Non-pigmented ciliary epithelial cell (primary cell): ENCODE results near the gene RBM15B.
"Not testable (repeated sequence)": the region's sequence is repeated elsewhere in the genome, so short reads cannot be mapped to it uniquely, and the experiment has no call there.

Experiments
- DNase-seq: peaks from one replicate; pipeline ENCODE4 v3.0.0-alpha.2; 2010; ENCODE audit warnings: low read depth

RBM15B gene

DNA sequence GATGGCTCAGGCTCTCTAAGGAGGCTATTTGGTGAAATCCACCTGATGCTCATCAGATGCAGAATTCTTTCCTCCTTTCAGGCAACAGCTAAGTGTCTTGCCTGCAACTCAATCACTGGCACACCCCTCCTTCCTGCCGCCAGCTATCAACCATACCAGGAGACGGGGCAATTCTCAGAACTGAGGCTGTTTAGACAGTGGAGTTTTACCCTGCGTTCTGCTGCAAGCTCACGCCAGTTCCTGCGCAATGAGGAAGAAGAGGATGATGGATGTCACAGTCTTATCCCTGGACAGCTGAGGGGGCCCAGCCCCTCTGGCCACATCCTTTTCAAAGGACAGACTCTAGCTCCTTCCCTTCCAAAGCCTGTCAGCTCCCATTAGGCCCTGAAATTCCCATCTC is 13.0 kb upstream of the RBM15B start:
- DNase-seq: no peak

DNA sequence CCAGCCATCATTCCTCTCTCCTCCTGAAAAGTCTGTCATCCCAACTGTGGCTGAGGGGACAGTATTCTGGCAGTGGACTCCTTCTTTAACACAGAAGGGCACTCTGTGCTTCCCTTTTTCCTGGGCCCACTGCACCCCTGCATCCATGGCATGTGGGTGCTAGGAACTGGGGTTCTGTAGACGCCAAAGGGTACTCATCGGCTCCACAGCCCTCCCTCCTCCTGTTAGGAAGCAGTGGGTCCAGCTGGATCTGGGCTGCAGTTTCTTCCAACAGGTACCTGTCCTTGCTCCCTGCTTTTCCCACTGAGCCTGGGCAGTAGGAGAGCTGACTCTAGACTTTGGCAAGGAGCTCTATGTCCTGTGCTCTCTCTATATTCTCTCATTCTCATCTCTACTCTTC is 12.4 kb upstream of the RBM15B start:
- DNase-seq: no peak

DNA sequence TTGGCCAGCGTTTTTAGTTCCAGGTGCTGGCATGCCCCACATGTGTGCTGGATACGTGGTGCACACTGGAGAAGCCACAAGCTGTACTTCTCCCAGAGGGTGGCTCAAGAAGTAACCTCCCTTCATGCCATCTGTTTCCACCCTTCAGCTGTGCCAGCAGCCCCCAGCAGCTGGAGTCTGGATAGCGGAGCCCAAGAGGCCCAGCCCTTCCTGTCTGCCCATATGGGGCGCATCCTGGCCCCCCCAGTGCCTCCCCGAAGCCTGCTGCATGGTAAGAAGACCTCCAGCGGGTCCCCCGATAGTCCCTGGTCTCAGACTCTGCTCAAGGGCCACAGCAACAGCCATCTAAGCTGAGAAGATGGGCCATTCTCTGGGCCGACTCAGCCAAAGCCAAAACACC is 11.8 kb upstream of the RBM15B start:
- DNase-seq: no peak

DNA sequence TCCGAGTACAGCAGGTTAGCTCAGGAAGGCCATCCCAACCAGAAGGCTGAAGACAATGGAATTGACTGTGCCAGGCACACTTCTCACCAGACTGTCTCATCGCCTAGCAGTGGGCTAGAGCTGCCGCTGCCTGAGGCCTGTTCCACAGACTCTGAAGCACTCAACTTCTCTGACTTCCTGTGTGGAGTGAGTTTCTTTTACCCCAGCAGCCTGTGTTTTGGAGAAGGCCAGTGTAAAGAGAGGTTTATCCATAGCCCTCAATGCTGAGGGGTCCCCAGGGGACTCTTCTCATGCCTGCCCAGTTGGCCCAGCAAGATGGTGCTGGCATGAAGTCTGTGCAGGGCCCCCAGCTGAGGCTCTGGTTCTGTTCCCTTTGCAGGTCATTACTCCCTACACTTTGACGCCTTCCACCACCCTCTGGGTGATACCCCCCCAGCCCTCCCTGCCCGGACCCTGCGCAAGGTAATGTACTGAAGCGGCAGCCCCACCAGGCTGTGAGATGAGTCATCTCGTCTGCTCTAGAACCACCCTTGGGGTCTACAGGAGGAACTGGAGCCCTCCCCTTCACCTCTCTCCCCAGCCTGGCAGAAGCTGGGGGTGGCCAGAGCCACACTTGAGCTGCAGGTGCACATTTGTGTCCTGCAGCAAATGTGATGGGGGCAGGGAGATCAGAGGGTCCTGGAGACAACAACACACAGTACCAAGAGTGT is 11.2 kb upstream of the RBM15B start:
- DNase-seq: no peak

DNA sequence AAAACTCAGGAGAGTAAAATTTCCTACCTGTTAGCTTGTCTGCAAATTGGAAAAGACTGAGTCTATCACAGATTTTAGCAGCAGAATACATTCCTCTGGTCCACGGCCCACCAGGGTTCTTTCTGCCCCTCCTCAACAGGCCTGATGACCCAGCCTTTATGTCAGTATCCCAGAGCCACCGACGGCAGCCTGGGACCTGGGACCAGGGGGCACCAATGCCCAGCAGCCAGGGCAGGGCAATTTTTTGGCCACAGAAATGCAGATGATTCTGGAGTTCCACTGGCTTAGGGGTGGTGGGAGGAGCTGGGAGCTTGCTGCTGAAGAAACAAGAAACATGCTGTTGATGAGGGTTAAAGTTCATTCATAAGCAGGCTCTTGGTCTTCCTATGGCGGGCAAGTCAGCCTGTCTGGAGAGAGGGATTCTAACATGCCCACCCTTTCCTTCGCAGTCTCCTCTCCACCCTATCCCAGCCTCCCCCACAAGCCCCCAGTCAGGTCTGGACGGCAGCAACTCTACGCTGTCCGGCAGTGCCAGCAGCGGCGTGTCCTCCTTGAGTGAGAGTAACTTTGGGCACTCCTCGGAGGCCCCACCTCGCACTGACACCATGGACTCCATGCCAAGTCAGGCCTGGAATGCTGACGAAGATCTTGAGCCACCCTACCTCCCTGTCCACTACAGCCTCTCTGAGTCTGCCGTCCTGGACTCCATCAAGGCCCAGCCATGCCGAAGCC is 10.3 kb upstream of the RBM15B start:
- no peak for DNase-seq

DNA sequence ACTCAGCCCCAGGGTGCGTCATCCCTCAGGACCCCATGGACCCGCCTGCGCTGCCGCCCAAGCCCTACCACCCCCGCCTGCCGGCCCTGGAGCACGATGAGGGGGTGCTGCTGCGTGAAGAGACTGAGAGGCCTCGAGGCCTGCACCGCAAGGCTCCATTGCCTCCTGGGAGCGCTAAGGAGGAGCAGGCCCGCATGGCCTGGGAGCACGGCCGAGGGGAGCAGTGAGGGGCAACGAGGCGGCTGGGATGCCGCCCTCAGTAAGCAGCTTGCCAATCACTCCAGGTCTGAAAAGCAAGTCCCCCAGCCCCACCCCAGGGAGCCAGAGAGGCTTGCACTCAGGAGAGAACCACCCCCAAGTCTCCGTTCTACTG is 9.8 kb upstream of the RBM15B start:
- no peak for DNase-seq

DNA sequence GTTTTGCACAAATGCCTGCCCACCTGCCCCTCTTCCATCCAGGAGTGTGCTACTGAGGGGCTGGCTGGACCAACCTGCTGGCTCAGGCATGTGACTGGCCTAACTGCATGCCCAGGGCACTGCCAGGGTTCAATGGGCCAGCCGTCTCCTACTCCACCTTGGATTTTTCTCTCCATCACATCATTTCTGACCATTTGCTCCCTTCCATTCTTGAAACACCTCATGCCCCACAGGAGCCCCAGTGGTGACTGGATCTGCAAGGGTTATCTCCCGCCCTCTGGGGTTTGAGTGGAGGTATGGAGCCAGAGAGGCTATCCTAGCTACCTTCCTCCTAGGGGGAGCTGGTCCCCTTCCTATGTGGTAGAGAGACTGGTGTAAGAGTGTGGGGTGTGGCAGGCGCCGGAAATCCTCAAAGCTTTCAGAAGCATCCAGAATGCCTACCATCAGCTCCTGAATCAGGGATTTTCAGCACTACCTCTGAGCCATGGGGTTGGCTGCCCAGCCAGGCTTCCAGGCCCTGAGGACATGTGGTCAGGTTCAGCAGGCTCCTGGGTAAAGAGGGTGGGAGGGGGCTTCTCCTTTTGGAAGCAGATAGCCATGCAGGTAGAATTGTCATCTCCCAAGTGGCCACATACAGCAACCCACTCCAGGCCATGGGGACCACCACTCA is 8.9 kb upstream of the RBM15B start:
- no peak for DNase-seq

DNA sequence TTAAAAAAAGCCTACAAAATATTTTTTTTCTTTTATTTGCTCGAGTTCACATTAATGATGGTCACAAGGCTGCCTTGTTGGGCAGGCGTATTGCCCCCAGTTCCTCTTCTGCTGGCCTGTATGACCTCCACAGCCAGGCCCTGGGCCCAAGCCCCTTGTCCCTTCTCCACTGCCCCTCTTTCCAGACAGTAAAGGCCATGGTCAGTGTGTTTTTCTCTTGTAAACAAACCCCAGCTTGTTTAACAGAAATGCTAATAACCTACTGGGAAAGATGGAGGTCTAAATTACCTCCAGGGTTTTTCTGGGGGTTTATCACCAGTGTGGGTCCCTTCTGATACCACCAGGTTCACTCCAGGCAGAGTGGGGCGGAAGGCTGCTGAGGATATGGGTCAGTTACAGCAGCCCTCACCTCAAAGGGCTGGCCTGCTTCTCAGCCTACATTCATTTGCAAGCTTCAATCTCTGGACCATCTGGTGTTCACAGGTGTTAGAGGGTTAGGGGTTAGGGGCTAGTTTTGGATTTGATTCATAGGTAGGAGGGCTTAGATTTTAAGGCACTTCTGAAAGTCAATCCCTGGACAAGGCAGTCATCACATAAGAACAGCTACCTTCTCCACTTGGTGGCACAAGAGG is 8.0 kb upstream of the RBM15B start:
- DNase-seq: no peak

DNA sequence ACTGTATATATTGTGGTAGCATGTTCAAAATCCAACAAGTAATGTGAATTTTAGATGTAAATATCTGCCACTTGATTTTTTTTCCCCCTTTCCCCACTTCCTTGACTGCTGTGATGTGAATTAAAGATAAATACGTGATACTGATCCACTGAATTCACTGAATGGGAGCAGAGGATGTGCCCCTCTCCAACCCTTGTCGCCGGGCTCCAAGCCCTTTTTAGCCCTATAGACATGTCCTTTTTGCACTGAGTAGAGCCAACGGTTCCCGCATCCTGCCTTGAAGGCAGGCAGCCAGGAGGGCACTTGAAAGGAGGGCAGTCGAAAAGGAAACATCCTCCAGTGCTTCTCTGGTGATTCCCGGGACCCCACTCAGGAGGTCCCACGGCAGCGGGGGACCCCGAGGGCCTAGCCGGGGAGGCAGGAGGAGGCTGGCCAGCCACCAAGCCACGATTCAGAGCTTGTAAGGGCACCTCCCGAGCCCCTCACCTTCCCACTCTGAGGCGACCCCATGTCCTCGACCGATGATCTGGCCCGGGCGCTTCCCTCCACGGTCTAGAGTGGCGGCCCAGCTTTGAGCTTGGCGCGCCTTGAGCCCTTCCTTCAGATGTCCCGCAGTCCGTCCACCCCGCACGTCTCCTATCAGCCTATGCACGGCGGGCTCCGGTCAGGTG is 6.9 kb upstream of the RBM15B start:
- no peak for DNase-seq

DNA sequence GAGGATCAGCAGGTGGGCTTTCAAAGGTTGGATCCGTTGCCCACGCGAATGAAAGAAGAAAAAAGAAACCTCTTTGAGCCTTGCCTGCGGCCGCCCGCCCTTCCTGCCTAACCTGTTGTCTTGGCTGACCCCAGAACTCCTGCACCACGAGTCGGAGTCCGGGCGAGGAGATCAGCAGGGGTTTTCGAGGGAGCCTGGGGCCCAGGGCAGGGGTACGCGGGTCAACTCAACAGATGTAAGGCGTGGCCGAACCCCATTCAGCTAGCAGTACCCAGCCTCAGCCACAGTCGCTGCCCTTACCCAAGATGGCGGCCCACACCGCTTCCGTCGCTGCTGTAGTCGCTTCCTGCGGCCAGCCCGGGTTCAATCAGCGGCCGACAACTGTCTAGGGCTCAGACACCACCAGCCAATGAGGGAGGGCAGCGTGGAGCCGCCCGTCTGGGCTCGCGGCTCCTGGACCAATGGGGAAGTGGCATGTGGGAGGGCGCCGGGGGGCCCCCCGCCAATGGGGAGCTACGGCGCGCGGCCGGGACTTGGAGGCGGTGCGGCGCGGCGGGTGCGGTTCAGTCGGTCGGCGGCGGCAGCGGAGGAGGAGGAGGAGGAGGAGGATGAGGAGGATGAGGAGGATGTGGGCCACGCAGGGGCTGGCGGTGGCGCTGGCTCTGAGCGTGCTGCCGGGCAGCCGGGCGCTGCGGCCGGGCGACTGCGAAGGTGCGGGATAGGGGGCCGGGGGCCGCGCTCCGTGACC is 6.2 kb upstream of the RBM15B start, which contains the start of gene MANF:
Gene MANF (plus strand): TSS at position 566 of the 748 bp plus-strand sequence. CDS start 52 bp downstream, at position 618.
- peak; percentile 91 for DNase-seq

DNA sequence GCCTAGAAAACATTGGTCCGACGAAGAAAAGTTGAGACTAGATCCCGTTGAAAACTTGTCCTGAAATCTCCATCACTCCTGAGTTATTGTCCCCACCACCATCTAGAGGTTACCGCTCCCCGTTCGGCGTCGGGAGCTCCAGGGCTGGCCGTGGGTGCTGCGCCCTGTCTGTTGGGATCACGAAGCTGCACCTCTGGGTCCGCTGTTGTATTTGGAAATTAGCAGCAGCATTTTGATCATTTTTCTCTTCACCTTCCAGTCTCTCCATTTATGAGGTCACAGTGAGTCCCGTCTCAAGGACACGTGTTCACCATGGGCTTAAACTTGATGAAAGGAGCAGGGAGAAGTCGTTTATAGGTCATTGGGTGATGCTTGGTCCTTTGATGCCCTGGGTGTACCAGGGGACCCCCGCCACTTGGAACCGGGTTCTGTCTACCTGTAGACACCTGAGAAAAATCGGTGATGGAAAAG is 5.4 kb upstream of the RBM15B start:
- no peak for DNase-seq

DNA sequence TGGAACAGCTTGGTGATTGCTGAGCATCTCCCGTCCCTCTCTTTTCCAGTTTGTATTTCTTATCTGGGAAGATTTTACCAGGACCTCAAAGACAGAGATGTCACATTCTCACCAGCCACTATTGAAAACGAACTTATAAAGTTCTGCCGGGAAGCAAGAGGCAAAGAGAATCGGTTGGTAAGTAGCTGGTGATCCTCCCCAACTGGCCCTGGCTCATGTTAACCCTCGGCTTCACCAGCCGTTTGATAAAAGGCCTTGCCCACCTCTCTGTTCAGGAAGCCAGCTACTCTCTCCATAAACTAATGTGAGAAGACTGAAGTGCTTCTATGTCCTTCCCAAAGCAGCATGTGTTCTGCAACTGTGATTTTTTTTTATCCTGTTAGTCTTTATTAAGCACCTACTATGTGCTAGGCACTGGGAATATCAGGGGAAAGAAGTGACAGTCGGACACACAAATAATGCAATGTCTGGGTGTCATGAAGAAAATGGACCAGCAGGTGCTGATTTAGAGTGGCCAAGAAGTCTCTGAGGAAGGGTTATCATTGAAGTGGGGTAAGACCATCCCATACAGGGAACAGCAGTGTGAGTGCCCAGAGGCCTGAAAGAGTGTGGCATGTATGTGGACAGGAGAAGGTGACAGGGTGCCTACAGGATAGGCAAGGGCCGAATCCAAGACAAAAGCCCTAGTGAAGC is 4.8 kb upstream of the RBM15B start:
- no peak for DNase-seq

DNA sequence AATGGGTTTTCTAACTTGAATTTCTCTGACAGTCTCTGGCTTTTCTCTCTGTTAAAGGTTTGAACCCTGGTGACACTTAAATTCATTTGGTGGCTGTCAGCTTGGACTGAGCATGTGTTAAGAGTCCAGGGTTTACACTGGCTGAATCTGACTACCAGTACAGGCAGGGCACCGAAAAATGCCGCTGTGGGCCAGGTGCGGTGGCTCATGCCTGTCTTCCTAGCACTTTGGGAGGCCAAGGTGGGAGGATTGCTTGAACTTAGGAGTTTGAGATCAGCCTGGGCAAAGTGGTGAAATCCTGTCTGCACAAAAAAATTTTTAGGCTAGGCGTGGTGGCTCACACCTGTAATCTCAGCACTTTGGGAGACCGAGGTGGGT is 4.2 kb upstream of the RBM15B start:
- no peak for DNase-seq

DNA sequence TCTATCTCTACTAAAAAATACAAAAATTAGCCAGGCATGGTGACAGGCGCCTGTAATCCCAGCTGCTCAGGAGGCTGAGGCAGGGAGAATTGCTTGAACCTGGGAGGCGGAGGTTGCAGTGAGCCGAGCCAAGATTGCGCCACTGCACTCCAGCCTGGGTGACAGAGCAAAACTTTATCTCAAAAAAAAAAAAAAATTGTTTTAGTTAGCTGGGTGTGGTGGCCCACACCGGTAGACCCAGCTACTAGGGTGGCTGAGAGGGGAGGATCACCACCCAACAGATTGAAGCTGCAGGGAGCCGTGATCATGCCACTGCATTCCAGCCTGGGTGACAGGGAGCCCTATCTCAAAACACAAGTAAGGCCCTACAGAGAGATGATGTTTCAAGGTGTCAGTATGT is 3.8 kb upstream of the RBM15B start:
- DNase-seq: not testable (repeated sequence)

DNA sequence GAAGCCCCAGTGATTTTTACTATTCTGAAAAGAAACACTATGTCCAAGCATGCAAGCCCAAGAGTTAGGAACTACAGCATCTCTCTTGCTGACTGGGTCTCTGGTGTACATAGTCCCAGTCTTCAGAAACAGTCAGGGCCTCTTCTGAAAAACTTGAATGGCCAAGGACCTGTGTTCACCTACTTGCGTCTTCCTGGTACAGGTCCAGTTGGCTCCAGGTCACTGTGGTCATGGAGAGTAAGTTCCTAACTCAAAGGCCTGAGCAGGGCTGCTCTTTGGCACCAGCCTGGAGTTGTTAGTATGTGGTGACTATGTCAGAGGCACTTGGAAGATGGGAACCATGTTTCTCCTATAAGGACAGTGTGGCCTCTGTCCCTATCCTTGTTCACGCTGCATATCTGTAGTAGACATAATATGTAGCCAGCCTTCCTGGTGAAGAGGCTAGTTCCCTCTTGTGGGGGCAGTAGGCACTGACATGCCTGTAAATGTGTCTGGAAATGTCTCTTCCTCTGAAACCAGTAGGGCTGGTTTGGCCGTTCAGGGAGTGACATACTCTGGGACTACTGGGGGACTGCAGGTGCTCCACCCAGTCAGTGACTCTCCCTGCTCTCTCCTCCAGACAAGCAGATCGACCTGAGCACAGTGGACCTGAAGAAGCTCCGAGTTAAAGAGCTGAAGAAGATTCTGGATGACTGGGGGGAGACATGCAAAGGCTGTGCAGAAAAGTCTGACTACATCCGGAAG is 2.6 kb upstream of the RBM15B start:
- no peak for DNase-seq

DNA sequence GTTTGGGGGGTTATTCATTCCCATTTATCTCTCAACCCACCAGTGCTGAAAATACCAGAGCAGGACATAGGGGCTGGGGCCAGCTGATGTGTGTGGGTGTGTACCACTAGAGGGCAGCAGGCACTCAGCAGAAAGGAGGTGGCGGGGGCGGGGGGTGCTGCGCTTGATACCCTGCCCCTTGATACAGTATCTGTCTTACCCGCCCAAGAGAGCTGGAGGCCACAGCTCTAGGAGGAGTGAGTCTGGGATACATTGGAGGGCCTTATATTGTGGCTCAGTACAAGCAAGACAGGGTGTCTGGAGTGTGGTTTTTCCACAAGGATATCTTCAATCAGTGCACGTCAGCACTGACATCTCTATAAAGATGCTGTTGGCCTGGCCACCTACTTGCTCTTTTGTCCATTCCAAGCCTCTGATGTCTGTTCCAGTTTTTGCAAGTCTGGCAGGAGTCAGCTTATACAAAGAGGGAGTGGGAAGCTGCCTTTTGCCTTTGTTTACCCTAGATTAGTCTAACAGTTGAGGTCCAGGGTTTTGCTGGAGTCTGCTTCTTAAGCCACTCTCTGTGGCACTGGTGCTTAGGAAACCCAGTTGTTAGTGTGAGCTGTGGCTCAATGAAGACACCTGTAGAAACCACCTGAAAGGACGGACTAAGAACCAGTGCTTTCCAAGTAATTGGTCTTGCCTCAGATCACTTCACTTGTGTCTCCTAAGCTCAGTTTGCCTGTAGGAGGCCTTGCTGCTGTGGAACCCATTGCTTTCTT is 1.5 kb upstream of the RBM15B start:
- DNase-seq: no peak

DNA sequence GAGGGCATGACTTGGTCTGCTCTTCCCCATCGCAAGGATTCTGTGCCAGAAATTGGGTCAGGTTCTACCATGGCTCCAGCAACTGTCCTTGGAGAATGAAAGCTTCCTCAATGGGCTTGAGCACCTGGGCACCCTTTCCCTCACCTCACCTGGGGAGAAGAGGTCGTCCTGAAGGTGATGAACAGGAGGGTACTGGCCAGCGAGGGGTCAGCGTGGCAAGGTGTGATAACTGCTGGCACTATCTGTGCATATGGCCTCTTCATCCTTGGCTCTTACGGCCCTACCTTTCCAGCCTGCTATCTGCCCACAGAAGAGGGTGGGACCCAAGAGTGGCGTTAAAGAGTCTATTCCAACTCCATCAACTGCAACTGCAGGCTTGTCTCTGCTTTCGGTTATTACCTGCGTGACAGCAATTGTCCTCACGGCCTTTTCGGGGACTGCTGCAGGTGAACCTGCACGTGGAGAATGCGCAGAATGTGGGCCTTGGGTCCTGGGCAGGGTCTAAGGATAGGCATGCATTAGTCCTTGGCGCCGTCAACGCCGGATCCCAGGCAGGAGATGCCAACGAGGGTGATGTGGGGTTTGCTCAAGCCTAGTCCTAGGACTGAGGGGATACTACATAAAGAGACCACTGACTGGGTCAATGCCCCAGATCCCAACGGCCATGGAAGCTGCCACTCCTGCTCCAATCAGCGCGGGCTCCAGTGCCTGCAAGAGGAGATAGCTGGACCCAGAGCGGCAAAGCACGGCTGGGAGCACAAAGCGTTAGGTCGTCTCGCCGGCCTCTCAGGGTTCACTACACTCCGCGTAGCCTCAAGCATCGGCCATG is 625 bp upstream of the RBM15B start:
- no peak for DNase-seq
